ENCODE measurements around the gene PRRT1B.

The PRRT1B gene

GRCh38 chr9:131503626-131504465 is 41.5 kb upstream of the PRRT1B start:
- Histone ChIP-seq H3K9me3 (ENCODE audit: insufficient read depth, low read length) (no peaks in the 10 kb centered on the region), H3K27me3 (ENCODE audit: low read depth, low read length) (no peaks in the 10 kb centered on the region), H3K36me3 (replicated peaks; ENCODE audit: low read depth, low read length) (peaks cover 14% of the 10 kb centered on the region), H3K4me2 (ENCODE audit: low read length) (peak overlapping the region; percentile 83), H2AFZ (ENCODE audit: low read depth, low read length) (no peak overlapping the region), H3K27ac (ENCODE audit: low read length) (no peak overlapping the region), H4K20me1 (ENCODE audit: insufficient read depth, low read length) (no peaks in the 10 kb centered on the region), H3K9ac (ENCODE audit: low read length) (peak overlapping the region; percentile 84), H3K79me2 (ENCODE audit: low read length) (peaks cover 8% of the 10 kb centered on the region; the same call in 1 of the 2 replicates), H3K4me3 (ENCODE audit: low read length) (peak overlapping the region; percentile 97), H3K4me1 (ENCODE audit: low read length) (0 out of 2 replicates have a peak, but pooled peaks cover 6% of the 10 kb centered on the region)
- TF ChIP-seq, protein P1, sequence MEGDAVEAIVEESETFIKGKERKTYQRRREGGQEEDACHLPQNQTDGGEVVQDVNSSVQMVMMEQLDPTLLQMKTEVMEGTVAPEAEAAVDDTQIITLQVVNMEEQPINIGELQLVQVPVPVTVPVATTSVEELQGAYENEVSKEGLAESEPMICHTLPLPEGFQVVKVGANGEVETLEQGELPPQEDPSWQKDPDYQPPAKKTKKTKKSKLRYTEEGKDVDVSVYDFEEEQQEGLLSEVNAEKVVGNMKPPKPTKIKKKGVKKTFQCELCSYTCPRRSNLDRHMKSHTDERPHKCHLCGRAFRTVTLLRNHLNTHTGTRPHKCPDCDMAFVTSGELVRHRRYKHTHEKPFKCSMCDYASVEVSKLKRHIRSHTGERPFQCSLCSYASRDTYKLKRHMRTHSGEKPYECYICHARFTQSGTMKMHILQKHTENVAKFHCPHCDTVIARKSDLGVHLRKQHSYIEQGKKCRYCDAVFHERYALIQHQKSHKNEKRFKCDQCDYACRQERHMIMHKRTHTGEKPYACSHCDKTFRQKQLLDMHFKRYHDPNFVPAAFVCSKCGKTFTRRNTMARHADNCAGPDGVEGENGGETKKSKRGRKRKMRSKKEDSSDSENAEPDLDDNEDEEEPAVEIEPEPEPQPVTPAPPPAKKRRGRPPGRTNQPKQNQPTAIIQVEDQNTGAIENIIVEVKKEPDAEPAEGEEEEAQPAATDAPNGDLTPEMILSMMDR (IDR thresholded peaks at IDR 0.05; ENCODE audit: low read depth, low read length) = no peak
- no peak for TF ChIP-seq EZH2phosphoT487 (IDR thresholded peaks at IDR 0.05; ENCODE audit: low read depth)

DNA sequence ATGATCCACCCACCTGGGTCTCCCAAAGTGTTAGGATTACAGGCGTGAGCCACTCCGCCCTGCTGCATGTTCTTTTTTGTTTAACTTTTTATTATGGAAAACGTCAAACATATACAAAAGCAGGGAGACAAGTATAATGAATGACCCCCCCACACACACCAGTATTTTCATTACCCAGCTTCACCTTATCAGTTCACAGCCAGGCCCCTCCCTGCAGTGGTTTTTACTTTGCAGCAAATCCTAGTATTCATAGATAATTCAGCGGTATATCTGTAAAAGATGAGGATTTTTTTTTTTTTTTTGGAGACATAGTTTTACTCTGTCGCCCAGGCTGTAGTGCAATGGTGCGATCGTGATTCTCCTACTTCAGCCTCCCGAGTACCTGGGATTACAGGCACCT is 40.3 kb upstream of the PRRT1B start:
- TF ChIP-seq, protein P1 (IDR thresholded peaks at IDR 0.05; ENCODE audit: low read depth, low read length) = no peak
- TF ChIP-seq EZH2phosphoT487 (IDR thresholded peaks at IDR 0.05; ENCODE audit: low read depth) = no peak
- H3K79me2 ChIP-seq (ENCODE audit: low read length) = peaks cover 8% of the 10 kb centered on the region; the same call in 1 of the 2 replicates
- H3K27ac ChIP-seq (ENCODE audit: low read length) = no peak overlapping the region
- H4K20me1 ChIP-seq (ENCODE audit: insufficient read depth, low read length) = no peaks in the 10 kb centered on the region
- 0 out of 2 replicates have a peak, but pooled peaks cover 6% of the 10 kb centered on the region for H3K4me1 ChIP-seq (ENCODE audit: low read length)
- no peak overlapping the region for H2AFZ ChIP-seq (ENCODE audit: low read depth, low read length)
- no peak overlapping the region for H3K4me3 ChIP-seq (ENCODE audit: low read length)
- H3K36me3 ChIP-seq (replicated peaks; ENCODE audit: low read depth, low read length) = peaks cover 11% of the 10 kb centered on the region
- H3K9ac ChIP-seq (ENCODE audit: low read length) = no peak overlapping the region
- no peaks in the 10 kb centered on the region for H3K27me3 ChIP-seq (ENCODE audit: low read depth, low read length)
- H3K9me3 ChIP-seq (ENCODE audit: insufficient read depth, low read length) = no peaks in the 10 kb centered on the region
- H3K4me2 ChIP-seq (ENCODE audit: low read length) = no peak overlapping the region

GRCh38 chr9:131511416-131511815 is 33.9 kb upstream of the PRRT1B start:
- Histone ChIP-seq H3K36me3 (replicated peaks; ENCODE audit: low read depth, low read length) (peaks cover 25% of the 10 kb centered on the region), H3K9me3 (ENCODE audit: insufficient read depth, low read length) (no peaks in the 10 kb centered on the region), H2AFZ (ENCODE audit: low read depth, low read length) (no peak overlapping the region), H3K27ac (ENCODE audit: low read length) (no peak overlapping the region), H3K4me1 (ENCODE audit: low read length) (no peaks in the 10 kb centered on the region), H3K27me3 (ENCODE audit: low read depth, low read length) (no peaks in the 10 kb centered on the region), H3K4me2 (ENCODE audit: low read length) (no peak overlapping the region), H3K79me2 (ENCODE audit: low read length) (no peaks in the 10 kb centered on the region), H4K20me1 (ENCODE audit: insufficient read depth, low read length) (no peaks in the 10 kb centered on the region), H3K9ac (ENCODE audit: low read length) (no peak overlapping the region), H3K4me3 (ENCODE audit: low read length) (no peak overlapping the region)
- TF ChIP-seq EZH2phosphoT487 (IDR thresholded peaks at IDR 0.05; ENCODE audit: low read depth) = no peak
- TF ChIP-seq, protein P1 (IDR thresholded peaks at IDR 0.05; ENCODE audit: low read depth, low read length) = no peak

DNA sequence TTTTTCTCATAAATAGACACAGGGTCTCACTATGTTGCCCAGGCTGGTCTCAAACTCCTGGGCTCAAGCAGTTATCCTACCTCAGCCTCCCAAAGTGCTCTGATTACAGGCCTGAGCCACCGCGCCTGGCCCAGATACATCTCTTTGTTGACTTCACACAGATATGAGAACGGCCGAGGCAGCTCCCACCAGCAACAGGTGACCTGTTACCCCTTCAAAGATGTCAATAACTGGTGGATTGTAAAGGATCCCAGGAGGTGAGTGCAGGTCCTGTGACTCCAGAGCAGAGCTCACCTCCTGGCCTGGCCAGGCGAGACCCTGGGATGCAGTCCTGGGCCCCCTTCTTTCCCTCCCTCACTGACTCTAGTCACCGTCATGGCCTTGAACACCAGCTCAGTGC is 33.4 kb upstream of the PRRT1B start:
- Histone ChIP-seq H3K4me1 (ENCODE audit: low read length) (no peaks in the 10 kb centered on the region), H3K36me3 (replicated peaks; ENCODE audit: low read depth, low read length) (peaks cover 29% of the 10 kb centered on the region)

More for the DNA sequence above, 33.4 kb upstream of the PRRT1B start:
- TF ChIP-seq EZH2phosphoT487 (IDR thresholded peaks at IDR 0.05; ENCODE audit: low read depth) = no peak
- TF ChIP-seq, protein P1 (IDR thresholded peaks at IDR 0.05; ENCODE audit: low read depth, low read length) = no peak
- no peak overlapping the region for H3K4me3 ChIP-seq (ENCODE audit: low read length)
- H3K27me3 ChIP-seq (ENCODE audit: low read depth, low read length) = no peaks in the 10 kb centered on the region
- H3K9me3 ChIP-seq (ENCODE audit: insufficient read depth, low read length) = no peaks in the 10 kb centered on the region
- no peak overlapping the region for H3K4me2 ChIP-seq (ENCODE audit: low read length)
- no peak overlapping the region for H3K9ac ChIP-seq (ENCODE audit: low read length)
- H3K79me2 ChIP-seq (ENCODE audit: low read length) = no peaks in the 10 kb centered on the region
- no peaks in the 10 kb centered on the region for H4K20me1 ChIP-seq (ENCODE audit: insufficient read depth, low read length)
- H3K27ac ChIP-seq (ENCODE audit: low read length) = no peak overlapping the region
- no peak overlapping the region for H2AFZ ChIP-seq (ENCODE audit: low read depth, low read length)

Measured in OCI-LY3 (cell line).